Measurements from ENCODE around the gene PLCL1. TPM values are rescaled to one million over a fixed set of nuclear protein-coding genes. Genes with fewer than 3 reads are reported as not detected.

Gene PLCL1
- total RNA-seq, 1 experiment from 2014 or later, result 0.07 TPM

DNA sequence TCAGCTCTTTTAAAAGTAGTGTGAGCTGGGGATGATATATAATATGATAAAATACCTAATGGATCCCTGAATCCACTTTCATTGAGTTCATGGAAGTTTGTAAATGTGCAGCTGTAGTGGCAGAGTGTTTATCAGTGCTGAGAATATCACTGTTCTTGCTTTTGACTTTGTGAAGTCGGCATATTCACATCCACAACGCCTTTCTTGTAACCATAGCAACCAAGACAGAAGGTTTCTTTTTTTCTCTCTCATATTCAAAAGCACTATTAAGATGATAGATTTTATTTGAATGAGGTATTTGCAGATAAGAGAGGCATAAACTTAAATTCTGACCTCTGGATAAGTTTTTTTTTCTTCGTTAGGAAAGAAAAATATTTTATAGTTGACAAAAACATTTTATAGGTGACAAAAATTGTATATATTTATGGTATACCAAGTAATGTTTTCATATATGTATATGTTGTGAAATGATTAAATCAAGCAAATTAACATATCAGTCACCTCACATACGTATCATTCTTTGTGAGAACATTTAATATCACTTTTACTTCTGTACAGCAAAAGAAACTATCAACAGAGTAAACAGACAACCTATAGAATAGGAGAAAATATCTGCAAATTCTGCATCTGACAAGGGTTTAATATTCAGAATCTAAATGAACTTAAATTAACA lies 130.0 kb downstream of the PLCL1 start (continued):
- TF ChIP-seq ZBTB33 (IDR thresholded peaks at IDR 0.05; ENCODE audit: extremely low read depth, insufficient replicate concordance, low read length) (no peak), TCF7L2 (IDR thresholded peaks at IDR 0.05; ENCODE audit: borderline replicate concordance, extremely low read depth, insufficient read depth, insufficient read length) (no peak), SIN3A (IDR thresholded peaks at IDR 0.05; ENCODE audit: low read depth) (no peak), FOSL1 (IDR thresholded peaks at IDR 0.05; ENCODE audit: low read depth) (no peak)

GRCh38 chr2:197934934-197935289 lies 130.5 kb downstream of the PLCL1 start:
- Histone ChIP-seq H4K20me1 (ENCODE audit: insufficient read depth) (no peaks in the 10 kb centered on the region), H3K36me3 (ENCODE audit: control insufficient read depth in 1 of 2, insufficient read depth in 2 of 2, low read length in 2 of 2) (no peaks in the 10 kb centered on the region), H3K9me2 (ENCODE audit: insufficient read depth) (no peaks in the 10 kb centered on the region), H3K4me3 (replicated peaks in 1 of 2; ENCODE audit: low read depth in 1 of 2, low read length in 2 of 2) (no peak overlapping the region), H3K27me3 (ENCODE audit: insufficient read depth, low read length) (peaks cover 31% of the 10 kb centered on the region), H3K27ac (ENCODE audit: low read depth, low read length) (no peak overlapping the region), H3K9ac (ENCODE audit: low read length) (no peak overlapping the region), H3K9me3 (ENCODE audit: control insufficient read depth in 1 of 2, insufficient read depth in 1 of 2, low read depth in 1 of 2, low read length in 2 of 2) (no peaks in the 10 kb centered on the region), H3K4me2 (ENCODE audit: low read length) (no peak overlapping the region), H2AFZ (ENCODE audit: low read depth, low read length, poor library complexity, severe bottlenecking) (no peak overlapping the region), H3K79me2 (ENCODE audit: insufficient read depth, low read length) (no peaks in the 10 kb centered on the region), H3K4me1 (ENCODE audit: control insufficient read depth in 1 of 2, insufficient read depth in 2 of 2, low read length in 2 of 2) (no peaks in the 10 kb centered on the region)
- DNase-seq (ENCODE audit: low read depth, low spot score) (no peak), ATAC-seq (no peak)
- no TSS peak for BruUV-seq (replicated peaks)
- ChIA-PET CTCF (no interaction called here), POLR2A (no interaction called here), RAD21 (ENCODE audit: low non-redundant PET in 1 of 2, low total read pairs in 2 of 2, uncharacterized antibody in 2 of 2, unreplicated experiment in 2 of 2) (no interaction called here)
- no peak for TF ChIP-seq EZH2phosphoT487 (IDR thresholded peaks at IDR 0.05; ENCODE audit: borderline replicate concordance)
- TF ChIP-seq ZBTB33 (IDR thresholded peaks at IDR 0.05; ENCODE audit: extremely low read depth, insufficient replicate concordance, low read length), result no peak
- no peak for TF ChIP-seq JUND (IDR thresholded peaks at IDR 0.05)
- TF ChIP-seq RAD21 (IDR thresholded peaks at IDR 0.05; ENCODE audit: low read depth), result no peak
- no peak for TF ChIP-seq POLR2A (IDR thresholded peaks at IDR 0.05; ENCODE audit: borderline replicate concordance, extremely low read depth, insufficient read depth, insufficient read length)
- TF ChIP-seq FOSL1 (IDR thresholded peaks at IDR 0.05; ENCODE audit: low read depth), result no peak
- TF ChIP-seq TCF7L2 (IDR thresholded peaks at IDR 0.05; ENCODE audit: borderline replicate concordance, extremely low read depth, insufficient read depth, insufficient read length), result no peak
- TF ChIP-seq EGR1 (IDR thresholded peaks at IDR 0.05; ENCODE audit: low read depth), result no peak
- TF ChIP-seq ZNF274 (IDR thresholded peaks at IDR 0.05; ENCODE audit: low read depth, low read length), result no peak
- TF ChIP-seq CBX3 (IDR thresholded peaks at IDR 0.05; ENCODE audit: low read depth), result no peak
- TF ChIP-seq POLR2AphosphoS5 (IDR thresholded peaks at IDR 0.05; ENCODE audit: low read depth, low read length), result no peak
- no peak for TF ChIP-seq YY1 (IDR thresholded peaks at IDR 0.05; ENCODE audit: extremely low read depth, insufficient replicate concordance, low read depth, low read length)
- TF ChIP-seq SIN3A (IDR thresholded peaks at IDR 0.05; ENCODE audit: low read depth), result no peak
- intact Hi-C loops (cut with micrococcal nuclease), result no loop called here

Measured in HCT116 (cell line).